Measurements from ENCODE around the gene MDGA2.

The MDGA2 gene

GRCh38 chr14:47154276-47154797 lies 521.1 kb downstream of the MDGA2 start:
- in situ Hi-C loops (cut with HindIII; ENCODE audit: low sequenced_read_pairs), result no loop called here

GRCh38 chr14:47153746-47154145 lies 521.7 kb downstream of the MDGA2 start:
- in situ Hi-C loops (cut with HindIII; ENCODE audit: low sequenced_read_pairs), result no loop called here

GRCh38 chr14:47150267-47150666 lies 525.1 kb downstream of the MDGA2 start:
- in situ Hi-C loops (cut with HindIII; ENCODE audit: low sequenced_read_pairs), result no loop called here

- in situ Hi-C loops (cut with HindIII; ENCODE audit: low sequenced_read_pairs), result no loop called here
Observed at GRCh38 chr14:47149326-47149725, 526.1 kb downstream of the MDGA2 start.

- in situ Hi-C loops (cut with HindIII; ENCODE audit: low sequenced_read_pairs), result no loop called here
Observed at GRCh38 chr14:47148686-47149085, 526.7 kb downstream of the MDGA2 start.

- in situ Hi-C loops (cut with HindIII; ENCODE audit: low sequenced_read_pairs), result no loop called here
Observed at GRCh38 chr14:47120645-47121044, 554.8 kb downstream of the MDGA2 start.

GRCh38 chr14:47103771-47104170 lies 571.6 kb downstream of the MDGA2 start:
- in situ Hi-C loops (cut with HindIII; ENCODE audit: low sequenced_read_pairs), result no loop called here

- in situ Hi-C loops (cut with HindIII; ENCODE audit: low sequenced_read_pairs), result no loop called here
Observed at GRCh38 chr14:47102472-47102871, 572.9 kb downstream of the MDGA2 start.

- in situ Hi-C loops (cut with HindIII; ENCODE audit: low sequenced_read_pairs), result no loop called here
Observed at GRCh38 chr14:47085678-47086077, 589.7 kb downstream of the MDGA2 start.

- in situ Hi-C loops (cut with HindIII; ENCODE audit: low sequenced_read_pairs), result no loop called here
Observed at GRCh38 chr14:47065326-47065725, 610.1 kb downstream of the MDGA2 start.

- in situ Hi-C loops (cut with HindIII; ENCODE audit: low sequenced_read_pairs), result no loop called here
Observed at GRCh38 chr14:47060050-47060449, 615.4 kb downstream of the MDGA2 start.

GRCh38 chr14:47057364-47057763 lies 618.0 kb downstream of the MDGA2 start:
- in situ Hi-C loops (cut with HindIII; ENCODE audit: low sequenced_read_pairs), result no loop called here

- in situ Hi-C loops (cut with HindIII; ENCODE audit: low sequenced_read_pairs), result no loop called here
Observed at GRCh38 chr14:47044841-47045240, 630.6 kb downstream of the MDGA2 start.

GRCh38 chr14:47040550-47040949 lies 634.9 kb downstream of the MDGA2 start:
- in situ Hi-C loops (cut with HindIII; ENCODE audit: low sequenced_read_pairs), result no loop called here

GRCh38 chr14:47039336-47039735 lies 636.1 kb downstream of the MDGA2 start:
- in situ Hi-C loops (cut with HindIII; ENCODE audit: low sequenced_read_pairs), result no loop called here

GRCh38 chr14:47022721-47023120 lies 652.7 kb downstream of the MDGA2 start:
- in situ Hi-C loops (cut with HindIII; ENCODE audit: low sequenced_read_pairs), result no loop called here

GRCh38 chr14:47020500-47020899 lies 654.9 kb downstream of the MDGA2 start:
- in situ Hi-C loops (cut with HindIII; ENCODE audit: low sequenced_read_pairs), result no loop called here

GRCh38 chr14:47012533-47013280 lies 662.7 kb downstream of the MDGA2 start:
- in situ Hi-C loops (cut with HindIII; ENCODE audit: low sequenced_read_pairs), result no loop called here

GRCh38 chr14:47009615-47010014 lies 665.8 kb downstream of the MDGA2 start:
- in situ Hi-C loops (cut with HindIII; ENCODE audit: low sequenced_read_pairs), result no loop called here

- in situ Hi-C loops (cut with HindIII; ENCODE audit: low sequenced_read_pairs), result no loop called here
Observed at GRCh38 chr14:47008732-47009131, 666.7 kb downstream of the MDGA2 start.

- in situ Hi-C loops (cut with HindIII; ENCODE audit: low sequenced_read_pairs), result no loop called here
Observed at GRCh38 chr14:46999661-47000060, 675.7 kb downstream of the MDGA2 start.

GRCh38 chr14:46989566-46989965 lies 685.8 kb downstream of the MDGA2 start:
- in situ Hi-C loops (cut with HindIII; ENCODE audit: low sequenced_read_pairs), result no loop called here

GRCh38 chr14:46988312-46988711 lies 687.1 kb downstream of the MDGA2 start:
- in situ Hi-C loops (cut with HindIII; ENCODE audit: low sequenced_read_pairs), result no loop called here
